GM18861 (cell line): ENCODE measurements around the gene SYNPO2.
"Not testable (repeated sequence)": the region's sequence is repeated elsewhere in the genome, so short reads cannot be mapped to it uniquely, and the experiment has no call there.

Experiments
- ATAC-seq: cut with Tn5 transposase; IDR thresholded peaks from one replicate; pipeline ENCODE4 v1.9.1; 2021; ENCODE audit not compliant: unreplicated experiment

The SYNPO2 gene

DNA sequence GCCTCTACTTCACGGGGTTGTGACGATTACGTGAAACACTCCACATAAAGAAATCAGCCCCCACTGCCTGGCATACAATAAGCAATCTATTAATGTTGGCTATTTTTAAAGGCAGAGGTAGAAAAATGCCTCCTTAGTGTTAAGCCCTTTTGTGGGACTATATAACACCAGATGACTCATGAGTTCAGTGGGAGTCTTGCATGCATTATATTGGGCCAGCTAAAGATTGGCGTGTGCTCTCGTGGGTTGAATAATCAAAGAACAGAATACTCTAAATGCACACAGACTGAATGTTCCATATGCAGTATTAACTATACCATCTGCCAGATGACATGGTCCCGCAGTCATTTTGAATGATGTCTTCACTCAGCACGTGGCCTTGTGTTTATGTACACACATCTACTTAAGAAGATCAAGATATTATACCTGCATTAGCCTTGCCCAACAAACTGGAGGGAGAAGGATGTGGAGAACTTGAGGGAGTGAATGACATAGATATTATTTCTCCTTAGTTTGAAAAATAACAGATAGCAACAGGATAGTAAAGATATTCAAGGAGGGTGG, 162.0 kb downstream of the SYNPO2 start:
- ATAC-seq: no peak

DNA sequence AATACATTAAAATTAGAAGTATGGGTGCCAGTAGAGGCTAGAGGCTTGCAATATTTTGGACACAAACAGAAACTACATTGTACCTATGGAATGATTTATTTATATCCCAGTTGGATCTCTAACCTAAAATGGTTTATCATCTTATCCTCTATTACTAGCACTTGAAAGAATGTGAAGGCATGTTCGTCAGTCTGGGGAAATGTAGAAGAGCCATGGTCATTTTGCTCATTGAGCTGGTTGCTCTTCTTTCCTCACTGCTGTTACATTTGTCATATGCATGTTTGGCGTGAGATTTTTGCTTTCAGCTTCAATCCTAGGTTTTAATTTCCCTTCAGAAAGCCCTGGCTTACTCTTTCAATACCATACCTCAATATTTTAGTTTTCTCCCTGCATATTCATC, 164.6 kb downstream of the SYNPO2 start:
- no peak for ATAC-seq

GRCh38 chr4:119053997-119054396, 165.3 kb downstream of the SYNPO2 start:
- ATAC-seq: no peak

- no peak for ATAC-seq
These were observed 168.8 kb downstream of the SYNPO2 start for GRCh38 chr4:119057417-119057816.

GRCh38 chr4:119059221-119059620, 170.6 kb downstream of the SYNPO2 start:
- no peak for ATAC-seq

- not testable (repeated sequence) for ATAC-seq
These were observed 178.5 kb downstream of the SYNPO2 start for GRCh38 chr4:119067125-119067524.

GRCh38 chr4:119067670-119068360, 179.2 kb downstream of the SYNPO2 start:
- not testable (repeated sequence) for ATAC-seq

GRCh38 chr4:119068529-119068962, 179.9 kb downstream of the SYNPO2 start:
- ATAC-seq: no peak

DNA sequence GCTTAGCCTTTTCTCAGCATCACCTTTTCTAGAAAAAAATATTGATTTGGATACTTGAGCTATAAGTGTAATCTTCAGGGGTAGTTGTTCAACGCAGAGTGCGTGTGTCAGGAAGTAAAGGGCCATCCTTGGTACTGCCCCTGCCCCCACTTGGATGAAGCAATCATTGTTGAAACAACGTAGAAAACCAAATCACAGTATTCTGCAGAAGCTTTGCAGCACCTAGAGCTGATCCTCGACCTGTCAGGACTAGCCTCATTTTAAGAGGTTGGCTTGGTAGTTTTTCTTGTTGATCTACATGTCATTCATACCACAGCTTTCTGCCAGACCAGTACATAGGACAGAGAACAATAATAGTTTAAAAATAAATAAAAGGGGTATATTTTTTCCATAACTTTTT, 181.6 kb downstream of the SYNPO2 start:
- no peak for ATAC-seq

- no peak for ATAC-seq
These were observed 192.3 kb downstream of the SYNPO2 start for GRCh38 chr4:119080721-119081541.

DNA sequence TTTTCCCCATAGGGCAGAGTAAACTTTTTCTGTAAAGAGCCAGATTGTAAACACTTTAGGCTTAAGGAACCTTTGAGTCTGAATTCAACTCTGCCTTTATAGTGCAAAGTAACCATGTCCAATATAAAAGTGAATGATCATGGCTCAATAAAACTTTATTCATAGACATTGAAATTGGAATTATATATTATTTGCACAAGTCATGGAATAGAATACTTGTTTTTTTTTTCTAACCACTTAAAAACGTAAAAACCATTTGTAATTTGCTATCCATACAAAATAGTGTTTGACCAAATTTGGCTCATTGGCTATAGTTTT, 192.8 kb downstream of the SYNPO2 start:
- no peak for ATAC-seq

DNA sequence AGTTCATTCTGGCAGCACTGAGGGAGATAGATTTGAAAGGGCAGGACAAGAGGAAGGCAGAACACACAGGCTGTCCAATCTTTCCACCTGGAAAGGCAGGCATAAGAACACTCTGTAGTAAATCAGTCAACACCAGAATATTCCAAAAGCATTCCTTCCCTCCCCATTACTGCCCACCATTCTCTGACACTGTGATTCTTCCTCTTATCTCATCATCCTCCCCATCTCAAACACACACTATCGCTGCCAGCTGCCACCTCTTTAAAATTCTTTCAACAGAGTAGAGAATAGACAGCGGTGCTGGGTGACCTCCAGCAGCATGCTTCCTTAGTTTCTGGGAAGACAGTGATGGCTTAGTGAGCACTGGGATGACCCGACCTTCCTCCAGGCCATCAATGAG, 193.3 kb downstream of the SYNPO2 start:
- ATAC-seq: no peak

DNA sequence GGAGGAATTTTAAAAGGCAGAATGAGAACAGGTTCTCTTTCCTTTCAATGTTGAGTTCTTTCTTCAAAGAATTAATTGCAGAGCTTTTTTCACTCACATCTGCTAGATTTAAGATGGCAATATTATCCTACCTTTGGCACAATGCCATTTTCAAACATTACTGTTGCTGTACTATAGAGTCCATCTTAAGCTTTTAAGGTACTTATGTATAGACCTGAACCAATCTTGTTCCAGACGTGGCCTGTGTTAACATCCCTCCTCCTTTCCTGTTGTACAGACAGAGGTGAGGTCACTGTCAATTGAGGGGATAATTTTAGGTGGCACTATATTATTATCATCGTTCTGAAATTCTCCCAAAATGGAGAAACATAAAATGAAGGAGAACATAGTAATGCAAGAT, 194.0 kb downstream of the SYNPO2 start:
- no peak for ATAC-seq

DNA sequence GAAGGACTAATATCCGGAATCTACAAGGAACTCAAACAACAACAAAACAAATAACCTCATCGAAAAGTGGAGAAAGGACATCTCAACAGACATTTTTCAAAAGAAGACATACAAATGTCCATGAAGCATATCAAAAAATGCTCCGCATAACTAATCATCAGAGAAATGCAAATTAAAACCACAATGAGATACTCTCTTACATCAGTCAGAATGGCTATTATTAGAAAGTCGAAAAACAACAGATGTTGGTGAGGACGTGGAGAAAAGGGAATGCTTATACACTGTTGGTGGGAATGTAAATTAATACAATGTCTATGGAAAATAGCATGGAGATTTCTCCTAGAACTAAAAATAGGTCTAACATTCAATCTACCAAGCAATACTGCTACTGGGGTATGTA, 195.9 kb downstream of the SYNPO2 start:
- no peak for ATAC-seq

- ATAC-seq: no peak
These were observed 198.5 kb downstream of the SYNPO2 start for GRCh38 chr4:119087121-119087520.

DNA sequence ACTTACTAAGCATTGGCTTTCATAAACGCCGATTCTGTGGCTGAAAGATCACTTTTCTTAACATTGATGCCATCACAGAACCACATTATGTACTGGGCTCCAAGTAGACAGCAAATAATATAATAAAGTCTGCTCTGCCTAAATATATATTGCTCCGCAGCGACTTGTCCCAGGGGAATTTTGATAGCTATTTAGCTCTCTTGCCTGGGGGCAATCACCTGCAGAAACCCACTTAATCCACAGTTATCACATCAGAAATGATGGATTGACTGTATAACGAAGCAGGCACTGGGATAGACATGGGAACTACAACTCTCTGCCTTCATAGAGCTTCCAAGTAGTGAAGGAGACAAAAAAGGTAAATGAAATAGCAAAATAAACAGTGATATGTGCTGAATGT, 199.0 kb downstream of the SYNPO2 start:
- ATAC-seq: no peak

- ATAC-seq: no peak
These were observed 204.6 kb downstream of the SYNPO2 start for GRCh38 chr4:119093042-119093827.

DNA sequence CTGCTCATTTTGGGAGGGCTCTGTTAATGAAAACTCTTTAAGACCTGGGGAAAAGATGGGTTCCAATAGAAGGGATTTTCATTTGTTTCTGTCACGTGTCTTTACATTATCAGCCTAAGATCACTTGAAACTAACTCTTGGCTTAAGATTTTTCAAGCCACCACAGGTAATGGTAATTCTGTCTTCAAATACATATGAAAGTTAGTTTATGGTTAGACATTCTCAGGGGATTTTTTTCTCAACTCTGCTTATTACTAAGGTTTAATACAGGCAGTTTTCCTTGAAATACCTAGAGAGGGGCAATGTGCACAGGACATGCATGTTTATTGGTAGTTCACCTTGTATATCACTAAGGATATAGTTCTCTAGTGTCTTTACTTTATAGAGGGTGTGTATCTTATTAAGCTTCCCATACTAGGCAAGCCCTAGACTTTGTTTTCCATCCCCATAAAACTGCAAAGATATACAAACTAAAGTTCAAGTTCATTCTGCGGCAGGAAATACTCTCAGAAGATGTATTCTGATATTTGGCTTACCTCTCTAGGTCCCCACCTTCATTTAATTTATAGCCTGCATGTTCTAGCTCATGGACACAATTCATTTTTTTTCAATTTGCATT, 208.7 kb downstream of the SYNPO2 start:
- no peak for ATAC-seq

GRCh38 chr4:119098306-119098705, 209.7 kb downstream of the SYNPO2 start:
- ATAC-seq: no peak

DNA sequence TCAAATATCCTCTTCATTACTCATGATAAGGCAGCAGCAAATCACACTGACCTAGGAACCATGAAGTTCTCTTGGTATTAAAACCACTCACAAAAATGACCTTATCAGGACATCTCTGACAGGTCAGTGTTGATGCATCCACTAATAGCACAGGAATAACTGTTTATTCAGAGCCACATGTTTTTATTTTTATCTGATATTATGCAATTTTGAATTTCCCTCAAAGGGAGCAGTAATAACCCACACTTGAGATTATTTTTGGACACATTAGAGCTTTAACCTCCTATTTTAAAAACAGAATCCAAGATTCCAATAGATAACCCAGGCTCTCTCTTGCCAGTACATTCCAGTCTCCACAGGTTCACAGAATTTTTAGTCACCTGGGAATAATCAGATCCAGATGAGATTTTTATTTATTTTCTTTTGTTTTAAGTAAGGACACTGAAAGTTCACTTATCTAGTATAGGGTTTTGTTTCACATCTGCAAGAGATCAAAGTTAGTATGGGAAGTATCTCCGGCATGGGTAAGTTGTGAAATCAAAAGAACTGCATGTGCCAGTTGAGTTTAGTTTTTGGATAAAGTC, 210.7 kb downstream of the SYNPO2 start:
- ATAC-seq: no peak

GRCh38 chr4:119100655-119101054, 212.0 kb downstream of the SYNPO2 start:
- ATAC-seq: no peak
